Activated CD4-positive, alpha-beta memory T cell treated with anti-CD3 and anti-CD28 coated beads for 36 hours (primary cell): ENCODE data around the gene STRIP2. TPM values are rescaled to one million over a fixed set of nuclear protein-coding genes. Genes with fewer than 3 reads are reported as not detected.

Source experiments
- CTCF ChIA-PET: fragments of 350-600 bp; sonication (Branson Sonifier 250); formaldehyde crosslinking; loops from one replicate; lab custom pipeline; 2021; ENCODE audit warnings: antibody characterized with exemption, inconsistent platforms; lab: Charles Lee
- POLR2A ChIA-PET: fragments of 350-600 bp; sonication (Branson Sonifier 250); formaldehyde crosslinking; loops from one replicate; lab custom pipeline; 2021; ENCODE audit warnings: antibody characterized with exemption; lab: Charles Lee
- DNase-seq: peaks from one replicate; pipeline ENCODE4 v3.0.0-alpha.2; 2020
- H3K27ac Mint-ChIP-seq: one replicate; pipeline ENCODE4 v1.8.0; 2021; ENCODE audit warnings: mixed read lengths
- H3K27me3 Mint-ChIP-seq: one replicate; pipeline ENCODE4 v1.8.0; 2021; ENCODE audit warnings: mixed read lengths
- H3K36me3 Mint-ChIP-seq: one replicate; pipeline ENCODE4 v1.8.0; 2021; ENCODE audit warnings: mixed read lengths
- H3K4me1 Mint-ChIP-seq: one replicate; pipeline ENCODE4 v1.8.0; 2021; ENCODE audit warnings: low read depth, mixed read lengths
- H3K4me3 Mint-ChIP-seq: one replicate; pipeline ENCODE4 v1.8.0; 2021; ENCODE audit warnings: mild to moderate bottlenecking, mixed read lengths
- H3K9me3 Mint-ChIP-seq: one replicate; pipeline ENCODE4 v1.8.0; 2021; ENCODE audit warnings: mixed read lengths
- intact Hi-C: fragments of 100-400 bp; cut with micrococcal nuclease; formaldehyde crosslinking; loops from one replicate; pipeline ENCODE4 v1.15.1; 2023
- total RNA-seq, 2 experiments: library from RNA; stranded (reverse); gene quantifications; one replicate each; pipeline ENCODE4 v1.2.3, GENCODE V29; 2021

STRIP2 gene
- total RNA-seq, 2 experiments from 2014 or later = 56.1 to 62.0 TPM

- DNase-seq = no peak
- CTCF ChIA-PET = no interaction called here
- H3K4me1 Mint-ChIP-seq = peaks cover 25% of the 10 kb centered on the region
- H3K27me3 Mint-ChIP-seq = no peaks in the 10 kb centered on the region
- intact Hi-C loops = no loop called here
- peaks cover 3% of the 10 kb centered on the region for H3K36me3 Mint-ChIP-seq
- H3K27ac Mint-ChIP-seq = no peak overlapping the region
- no peaks in the 10 kb centered on the region for H3K9me3 Mint-ChIP-seq
- POLR2A ChIA-PET = no interaction called here
- H3K4me3 Mint-ChIP-seq = no peak overlapping the region
These were observed 62.9 kb downstream of the STRIP2 start for GRCh38 chr7:129497156-129497555.

- no peaks in the 10 kb centered on the region for H3K9me3 Mint-ChIP-seq
- H3K36me3 Mint-ChIP-seq = no peaks in the 10 kb centered on the region
- CTCF ChIA-PET = no interaction called here
- peaks cover 18% of the 10 kb centered on the region for H3K4me1 Mint-ChIP-seq
- no peak for DNase-seq
- no peaks in the 10 kb centered on the region for H3K27me3 Mint-ChIP-seq
- H3K4me3 Mint-ChIP-seq = no peak overlapping the region
- POLR2A ChIA-PET = no interaction called here
- no peak overlapping the region for H3K27ac Mint-ChIP-seq
- intact Hi-C loops = no loop called here
These were observed 63.8 kb downstream of the STRIP2 start for GRCh38 chr7:129498021-129498420.

GRCh38 chr7:129499999-129500398, 65.8 kb downstream of the STRIP2 start:
- H3K27ac Mint-ChIP-seq = no peak overlapping the region
- POLR2A ChIA-PET = interaction anchor here (0.6 kb wide), 1 partner anchor 131 kb away, joined by 3 read pairs; no protein-coding TSS in a partner anchor
- no peak for DNase-seq

GRCh38 chr7:129501760-129502707, 67.8 kb downstream of the STRIP2 start, which contains the start of gene SMKR1:
SMKR1 (plus strand) TSS chr7:129502531; CDS start chr7:129502825, 294 bp downstream.
- peak; percentile 91 for DNase-seq
- intact Hi-C loops = loop anchor here (5.0 kb wide), 2 partner anchors 110 to 135 kb away; partner anchors contain the start of gene NRF1
- CTCF ChIA-PET = interaction anchor here (0.6 to 1.6 kb wide), 3 partner anchors 20 to 111 kb away, joined by 3 to 4 read pairs (median 3); no protein-coding TSS in a partner anchor

More at GRCh38 chr7:129499999-129500398, 65.8 kb downstream of the STRIP2 start:
- Mint-ChIP-seq H3K4me1 (peaks cover 15% of the 10 kb centered on the region), H3K4me3 (no peak overlapping the region), H3K27me3 (no peaks in the 10 kb centered on the region), H3K36me3 (no peaks in the 10 kb centered on the region), H3K9me3 (no peaks in the 10 kb centered on the region)
- intact Hi-C loops = loop anchor here (5.0 kb wide), 2 partner anchors 112 to 137 kb away; partner anchors contain the start of gene NRF1
- CTCF ChIA-PET = interaction anchor here (1.4 kb wide), 1 partner anchor 124 kb away, joined by 4 read pairs; no protein-coding TSS in a partner anchor

GRCh38 chr7:129502708-129503685, 68.8 kb downstream of the STRIP2 start:
- Mint-ChIP-seq H3K27ac (no peak overlapping the region), H3K4me1 (peaks cover 9% of the 10 kb centered on the region), H3K36me3 (no peaks in the 10 kb centered on the region), H3K9me3 (no peaks in the 10 kb centered on the region), H3K27me3 (no peaks in the 10 kb centered on the region), H3K4me3 (peak overlapping the region; percentile 63)
- DNase-seq = peak; percentile 25
- POLR2A ChIA-PET = no interaction called here
- CTCF ChIA-PET = interaction anchor here (1.4 kb wide), 1 partner anchor 135 kb away, joined by 5 read pairs; no protein-coding TSS in a partner anchor
- intact Hi-C loops = loop anchor here (5.0 kb wide), 2 partner anchors 109 to 134 kb away; partner anchors contain the start of gene NRF1

More at GRCh38 chr7:129501760-129502707, 67.8 kb downstream of the STRIP2 start, which contains the start of gene SMKR1:
- H3K27ac Mint-ChIP-seq = peak within 1 kb of the TSS; percentile 56
- peaks cover 9% of the 10 kb centered on the region for H3K4me1 Mint-ChIP-seq
- no peaks in the 10 kb centered on the region for H3K27me3 Mint-ChIP-seq
- no peaks in the 10 kb centered on the region for H3K9me3 Mint-ChIP-seq
- no peaks in the 10 kb centered on the region for H3K36me3 Mint-ChIP-seq
- H3K4me3 Mint-ChIP-seq = peak within 1 kb of the TSS; percentile 75
- POLR2A ChIA-PET = interaction anchor here (0.8 to 1.0 kb wide), 2 partner anchors 46 to 110 kb away, joined by 3 read pairs; no protein-coding TSS in a partner anchor

DNA sequence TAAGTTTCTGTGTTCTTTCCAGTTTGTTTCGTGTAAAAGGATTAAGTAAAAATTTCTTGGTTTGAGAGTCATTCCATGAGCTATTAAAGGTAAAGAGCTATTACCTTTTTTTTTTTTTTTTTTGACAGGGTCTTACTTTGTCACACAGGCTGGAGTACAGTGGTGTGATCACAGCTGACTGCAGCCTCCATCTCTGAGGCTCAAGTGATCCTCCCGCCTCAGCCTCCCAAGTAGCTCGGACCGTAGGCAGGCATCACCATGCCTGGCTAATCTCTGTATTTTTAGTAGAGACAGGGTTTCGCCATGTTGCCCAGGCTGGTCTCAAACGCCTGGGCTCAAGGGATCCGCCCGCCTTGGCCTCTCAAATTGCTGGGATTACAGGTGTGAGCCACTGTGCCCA, 69.5 kb downstream of the STRIP2 start:
- intact Hi-C loops = loop anchor here (5.0 kb wide), 2 partner anchors 109 to 134 kb away; partner anchors contain the start of gene NRF1
- no peaks in the 10 kb centered on the region for H3K36me3 Mint-ChIP-seq
- H3K4me3 Mint-ChIP-seq = peak overlapping the region; percentile 63
- H3K27me3 Mint-ChIP-seq = no peaks in the 10 kb centered on the region
- ChIA-PET POLR2A (no interaction called here), CTCF (interaction anchor here (1.4 kb wide), 1 partner anchor 136 kb away, joined by 5 read pairs; no protein-coding TSS in a partner anchor)
- peaks cover 9% of the 10 kb centered on the region for H3K4me1 Mint-ChIP-seq
- no peak overlapping the region for H3K27ac Mint-ChIP-seq
- no peaks in the 10 kb centered on the region for H3K9me3 Mint-ChIP-seq
- no peak for DNase-seq

DNA sequence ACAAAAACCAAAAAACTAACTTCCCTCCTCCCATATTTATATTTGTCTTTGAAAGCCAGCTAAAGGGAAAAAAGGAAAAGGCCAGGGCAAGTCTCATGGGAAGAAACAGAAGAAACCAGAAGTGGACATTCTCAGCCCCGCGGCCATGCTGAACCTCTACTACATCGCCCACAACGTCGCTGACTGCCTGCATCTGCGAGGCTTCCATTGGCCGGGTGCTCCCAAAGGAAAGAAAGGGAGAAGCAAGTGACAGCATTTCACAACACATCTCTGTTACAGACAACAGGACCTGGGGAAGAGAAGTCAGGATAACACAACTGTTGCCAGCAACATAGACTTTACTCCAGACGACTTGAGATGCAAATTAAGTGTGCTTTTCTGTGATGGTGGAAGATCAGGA, 78.0 kb downstream of the STRIP2 start:
- ChIA-PET CTCF (interaction anchor here (1.5 kb wide), 1 partner anchor 10 kb away, joined by 3 read pairs; no protein-coding TSS in a partner anchor), POLR2A (no interaction called here)
- H3K36me3 Mint-ChIP-seq = no peaks in the 10 kb centered on the region
- H3K27ac Mint-ChIP-seq = no peak overlapping the region
- H3K9me3 Mint-ChIP-seq = no peaks in the 10 kb centered on the region
- no peak for DNase-seq
- H3K4me3 Mint-ChIP-seq = no peak overlapping the region
- H3K4me1 Mint-ChIP-seq = no peaks in the 10 kb centered on the region
- intact Hi-C loops = no loop called here
- H3K27me3 Mint-ChIP-seq = no peaks in the 10 kb centered on the region

GRCh38 chr7:129513546-129513945, 79.3 kb downstream of the STRIP2 start:
- POLR2A ChIA-PET = no interaction called here
- CTCF ChIA-PET = no interaction called here
- no peaks in the 10 kb centered on the region for H3K9me3 Mint-ChIP-seq
- intact Hi-C loops = no loop called here
- H3K27ac Mint-ChIP-seq = no peak overlapping the region
- H3K4me3 Mint-ChIP-seq = no peak overlapping the region
- no peaks in the 10 kb centered on the region for H3K36me3 Mint-ChIP-seq
- no peak for DNase-seq
- H3K4me1 Mint-ChIP-seq = no peaks in the 10 kb centered on the region
- H3K27me3 Mint-ChIP-seq = no peaks in the 10 kb centered on the region

- Mint-ChIP-seq H3K9me3 (no peaks in the 10 kb centered on the region), H3K27ac (no peak overlapping the region), H3K4me3 (no peak overlapping the region), H3K4me1 (no peaks in the 10 kb centered on the region), H3K36me3 (no peaks in the 10 kb centered on the region), H3K27me3 (peaks cover 2% of the 10 kb centered on the region)
- DNase-seq = no peak
- intact Hi-C loops = no loop called here
- POLR2A ChIA-PET = no interaction called here
- CTCF ChIA-PET = interaction anchor here (0.7 kb wide), 1 partner anchor 123 kb away, joined by 3 read pairs; no protein-coding TSS in a partner anchor
These were observed 80.5 kb downstream of the STRIP2 start for GRCh38 chr7:129514683-129515082.

DNA sequence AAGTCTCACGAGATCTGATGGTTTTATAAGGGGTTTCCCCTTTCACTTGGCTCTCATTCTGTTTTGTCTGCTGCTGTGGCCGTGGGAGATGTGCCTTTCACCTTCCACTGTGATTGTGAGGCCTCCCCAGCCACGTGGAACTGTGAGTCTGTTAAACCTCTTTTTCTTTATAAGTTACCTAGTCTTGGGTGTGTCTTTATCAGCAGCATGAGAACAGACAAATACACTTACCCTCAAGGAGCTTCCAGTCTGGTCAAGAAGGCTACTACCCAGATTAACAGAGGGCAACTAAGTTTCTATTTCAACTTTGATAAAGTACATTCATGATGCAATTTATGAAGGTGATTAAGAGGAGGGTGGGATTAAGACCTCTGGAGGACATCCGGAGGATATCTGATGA, 81.1 kb downstream of the STRIP2 start:
- intact Hi-C loops = no loop called here
- ChIA-PET CTCF (no interaction called here), POLR2A (no interaction called here)
- Mint-ChIP-seq H3K27ac (no peak overlapping the region), H3K36me3 (no peaks in the 10 kb centered on the region), H3K4me3 (no peak overlapping the region), H3K4me1 (no peaks in the 10 kb centered on the region), H3K9me3 (no peaks in the 10 kb centered on the region), H3K27me3 (peaks cover 5% of the 10 kb centered on the region)
- no peak for DNase-seq

DNA sequence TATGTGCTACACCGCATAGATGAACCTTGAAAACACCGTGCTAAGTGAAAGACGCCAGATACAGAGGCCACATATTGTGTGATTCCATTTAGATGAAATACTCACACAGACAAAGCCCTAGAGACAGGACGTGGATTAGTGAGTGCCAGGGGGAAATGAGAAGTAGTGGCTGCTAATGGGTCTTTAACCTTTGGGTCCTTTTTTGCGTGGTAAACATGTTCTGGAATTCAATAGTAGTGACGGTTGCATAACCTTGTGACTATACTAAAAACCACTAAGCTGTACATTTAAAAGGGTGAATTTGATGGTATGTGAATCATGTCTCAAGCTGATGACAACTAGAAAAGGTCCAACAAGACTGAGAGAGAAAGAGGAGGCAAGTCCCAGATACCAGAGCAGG, 83.7 kb downstream of the STRIP2 start:
- intact Hi-C loops = no loop called here
- Mint-ChIP-seq H3K4me3 (no peak overlapping the region), H3K27ac (no peak overlapping the region), H3K4me1 (no peaks in the 10 kb centered on the region), H3K9me3 (no peaks in the 10 kb centered on the region), H3K27me3 (peaks cover 16% of the 10 kb centered on the region), H3K36me3 (no peaks in the 10 kb centered on the region)
- ChIA-PET CTCF (no interaction called here), POLR2A (no interaction called here)
- DNase-seq = no peak
